ENCODE measurements around the gene SULT1C3.

Gene SULT1C3

DNA sequence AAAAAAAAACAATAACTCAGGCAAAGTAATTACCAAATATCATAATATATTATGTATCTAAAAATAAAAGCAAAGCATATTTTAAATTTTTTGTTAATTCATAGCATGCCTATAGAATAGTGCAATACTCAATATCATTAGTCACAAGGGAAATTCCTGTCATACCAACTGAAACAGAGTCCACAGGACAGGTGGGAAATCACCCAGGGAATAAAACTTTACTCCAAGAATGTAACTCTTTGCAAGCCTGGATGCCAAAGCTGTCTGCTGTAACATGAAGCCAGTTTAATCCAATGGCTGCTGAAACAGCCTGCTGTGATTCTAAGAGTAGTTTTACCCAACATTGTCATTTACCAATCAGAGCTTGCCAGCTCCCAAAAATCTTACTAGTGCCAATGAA, 40.0 kb upstream of the SULT1C3 start:
- no peak for TF ChIP-seq SIN3A (IDR thresholded peaks at IDR 0.05; ENCODE audit: borderline replicate concordance, insufficient read depth, low read length)
- TF ChIP-seq TAF1 (IDR thresholded peaks at IDR 0.05; ENCODE audit: borderline replicate concordance, insufficient read depth, low read length) = no peak
- TF ChIP-seq FOXP2 (optimal IDR thresholded peaks at IDR 0.05; ENCODE audit: borderline replicate concordance, extremely low read depth, extremely low read length, insufficient read depth) = no peak
- TF ChIP-seq, protein P1, sequence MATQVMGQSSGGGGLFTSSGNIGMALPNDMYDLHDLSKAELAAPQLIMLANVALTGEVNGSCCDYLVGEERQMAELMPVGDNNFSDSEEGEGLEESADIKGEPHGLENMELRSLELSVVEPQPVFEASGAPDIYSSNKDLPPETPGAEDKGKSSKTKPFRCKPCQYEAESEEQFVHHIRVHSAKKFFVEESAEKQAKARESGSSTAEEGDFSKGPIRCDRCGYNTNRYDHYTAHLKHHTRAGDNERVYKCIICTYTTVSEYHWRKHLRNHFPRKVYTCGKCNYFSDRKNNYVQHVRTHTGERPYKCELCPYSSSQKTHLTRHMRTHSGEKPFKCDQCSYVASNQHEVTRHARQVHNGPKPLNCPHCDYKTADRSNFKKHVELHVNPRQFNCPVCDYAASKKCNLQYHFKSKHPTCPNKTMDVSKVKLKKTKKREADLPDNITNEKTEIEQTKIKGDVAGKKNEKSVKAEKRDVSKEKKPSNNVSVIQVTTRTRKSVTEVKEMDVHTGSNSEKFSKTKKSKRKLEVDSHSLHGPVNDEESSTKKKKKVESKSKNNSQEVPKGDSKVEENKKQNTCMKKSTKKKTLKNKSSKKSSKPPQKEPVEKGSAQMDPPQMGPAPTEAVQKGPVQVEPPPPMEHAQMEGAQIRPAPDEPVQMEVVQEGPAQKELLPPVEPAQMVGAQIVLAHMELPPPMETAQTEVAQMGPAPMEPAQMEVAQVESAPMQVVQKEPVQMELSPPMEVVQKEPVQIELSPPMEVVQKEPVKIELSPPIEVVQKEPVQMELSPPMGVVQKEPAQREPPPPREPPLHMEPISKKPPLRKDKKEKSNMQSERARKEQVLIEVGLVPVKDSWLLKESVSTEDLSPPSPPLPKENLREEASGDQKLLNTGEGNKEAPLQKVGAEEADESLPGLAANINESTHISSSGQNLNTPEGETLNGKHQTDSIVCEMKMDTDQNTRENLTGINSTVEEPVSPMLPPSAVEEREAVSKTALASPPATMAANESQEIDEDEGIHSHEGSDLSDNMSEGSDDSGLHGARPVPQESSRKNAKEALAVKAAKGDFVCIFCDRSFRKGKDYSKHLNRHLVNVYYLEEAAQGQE (IDR thresholded peaks at IDR 0.05; ENCODE audit: insufficient read depth in 1 of 2, low read depth in 2 of 2, low read length in 2 of 2) = no peak
- TF ChIP-seq POLR2AphosphoS5 (IDR thresholded peaks at IDR 0.05; ENCODE audit: low read depth, low read length) = no peak

DNA sequence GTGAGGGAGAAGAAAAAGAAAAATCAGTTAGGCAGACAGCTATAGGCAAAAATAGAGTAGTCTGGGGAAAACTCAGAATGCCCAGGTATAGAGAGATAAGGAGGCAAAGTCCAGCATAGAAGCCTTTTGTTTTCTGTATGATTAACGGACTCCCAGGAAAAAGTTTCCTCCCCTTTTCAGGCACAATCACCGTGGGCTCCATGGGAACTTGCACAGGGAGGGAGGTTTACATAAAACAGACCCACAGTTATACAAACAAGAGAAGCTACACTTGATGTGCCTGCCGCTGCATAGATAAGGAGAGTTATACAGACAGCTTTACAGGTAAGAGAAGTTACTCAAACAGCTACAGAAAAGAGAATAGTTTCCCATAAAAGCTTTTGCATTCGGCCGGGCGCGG, 39.2 kb upstream of the SULT1C3 start:
- TF ChIP-seq POLR2AphosphoS5 (IDR thresholded peaks at IDR 0.05; ENCODE audit: low read depth, low read length) (no peak), TAF1 (IDR thresholded peaks at IDR 0.05; ENCODE audit: borderline replicate concordance, insufficient read depth, low read length) (no peak), FOXP2 (optimal IDR thresholded peaks at IDR 0.05; ENCODE audit: borderline replicate concordance, extremely low read depth, extremely low read length, insufficient read depth) (no peak), SIN3A (IDR thresholded peaks at IDR 0.05; ENCODE audit: borderline replicate concordance, insufficient read depth, low read length) (no peak)
- TF ChIP-seq, protein P1 (IDR thresholded peaks at IDR 0.05; ENCODE audit: insufficient read depth in 1 of 2, low read depth in 2 of 2, low read length in 2 of 2) = no peak

GRCh38 chr2:108212671-108213070, 27.1 kb upstream of the SULT1C3 start:
- no peak for TF ChIP-seq SIN3A (IDR thresholded peaks at IDR 0.05; ENCODE audit: borderline replicate concordance, insufficient read depth, low read length)

DNA sequence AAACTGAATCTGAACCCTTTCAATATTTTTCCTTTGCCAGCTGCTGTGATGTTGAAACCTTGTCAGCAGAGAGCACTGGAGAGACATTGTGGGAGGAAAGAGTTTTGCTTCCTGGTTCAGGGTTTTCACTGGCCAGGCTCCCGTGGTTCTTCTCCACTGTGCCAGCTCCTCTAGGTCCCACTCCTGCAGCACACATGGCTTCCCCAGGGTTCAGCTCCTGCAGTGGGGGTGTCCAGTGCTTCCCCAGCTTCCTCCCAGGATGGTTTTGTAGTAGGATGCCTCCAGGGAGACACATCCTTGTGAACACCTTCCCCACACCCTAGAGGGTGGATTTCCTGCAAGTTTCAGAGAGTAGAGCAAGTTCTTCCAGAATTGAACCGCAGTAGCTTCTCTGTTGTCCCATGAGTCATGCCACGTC, 24.0 kb upstream of the SULT1C3 start:
- no peak for TF ChIP-seq FOXP2 (optimal IDR thresholded peaks at IDR 0.05; ENCODE audit: borderline replicate concordance, extremely low read depth, extremely low read length, insufficient read depth)
- TF ChIP-seq, protein P1 (IDR thresholded peaks at IDR 0.05; ENCODE audit: insufficient read depth in 1 of 2, low read depth in 2 of 2, low read length in 2 of 2) = no peak
- TF ChIP-seq POLR2AphosphoS5 (IDR thresholded peaks at IDR 0.05; ENCODE audit: low read depth, low read length) = no peak
- no peak for TF ChIP-seq TAF1 (IDR thresholded peaks at IDR 0.05; ENCODE audit: borderline replicate concordance, insufficient read depth, low read length)
- no peak for TF ChIP-seq SIN3A (IDR thresholded peaks at IDR 0.05; ENCODE audit: borderline replicate concordance, insufficient read depth, low read length)

DNA sequence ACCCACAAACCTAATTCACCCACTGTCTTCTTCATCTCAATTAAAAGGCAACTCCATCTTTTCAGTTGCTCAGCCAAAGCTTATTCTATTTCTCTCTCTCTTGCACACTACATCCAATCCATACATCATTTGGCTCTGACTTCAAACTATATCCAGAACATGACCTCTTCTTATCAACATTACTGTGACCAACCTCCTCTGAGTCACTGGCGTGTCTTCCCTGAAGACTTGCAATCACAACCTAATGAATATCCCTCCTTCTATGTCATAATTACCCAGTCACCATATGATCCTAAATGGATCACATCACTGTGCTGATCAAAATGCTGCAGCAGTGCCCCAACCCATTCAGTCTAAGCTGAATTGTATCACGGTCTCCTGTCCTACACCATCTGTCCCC, 22.6 kb upstream of the SULT1C3 start:
- TF ChIP-seq TAF1 (IDR thresholded peaks at IDR 0.05; ENCODE audit: borderline replicate concordance, insufficient read depth, low read length) = no peak

DNA sequence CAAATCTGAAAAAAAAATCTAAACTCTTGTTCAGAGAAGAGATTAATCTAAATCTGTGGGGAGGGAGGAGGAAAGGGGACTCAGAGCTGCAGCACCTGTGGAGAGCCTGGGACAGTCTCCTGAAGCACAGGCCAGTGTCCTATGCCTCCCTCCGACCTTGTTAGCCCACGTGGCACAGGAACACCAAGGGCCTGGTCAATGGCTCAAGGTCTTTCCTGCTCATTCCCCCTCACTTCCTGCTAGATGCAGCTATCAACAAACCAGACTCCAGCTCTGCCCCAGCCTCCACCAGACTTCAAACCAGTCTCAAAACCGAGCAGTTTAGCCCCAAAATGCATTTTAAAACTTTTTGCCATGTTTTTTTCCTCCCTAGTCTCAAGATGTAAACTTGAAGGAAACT, 20.1 kb upstream of the SULT1C3 start:
- TF ChIP-seq FOXP2 (optimal IDR thresholded peaks at IDR 0.05; ENCODE audit: borderline replicate concordance, extremely low read depth, extremely low read length, insufficient read depth) (no peak), SIN3A (IDR thresholded peaks at IDR 0.05; ENCODE audit: borderline replicate concordance, insufficient read depth, low read length) (no peak), POLR2AphosphoS5 (IDR thresholded peaks at IDR 0.05; ENCODE audit: low read depth, low read length) (no peak), TAF1 (IDR thresholded peaks at IDR 0.05; ENCODE audit: borderline replicate concordance, insufficient read depth, low read length) (no peak)
- TF ChIP-seq, protein P1 (IDR thresholded peaks at IDR 0.05; ENCODE audit: insufficient read depth in 1 of 2, low read depth in 2 of 2, low read length in 2 of 2) = no peak
